Liver (tissue), 3 donors: ENCODE measurements around the gene SPSB1.

Experiments used
- RAD21 ChIP-seq, 2 donors: IDR thresholded peaks; 2 replicates each; pipeline ENCODE4 v1.6.1; 2016; ENCODE audit warnings: antibody characterized with exemption in 2 of 2, mild to moderate bottlenecking in 2 of 2
- TF ChIP-seq, protein P1 (sequence below): fragments of 150-350 bp; IDR thresholded peaks from 2 replicates; pipeline ENCODE4 v1.5.1; 2017; ENCODE audit warnings: improper control_type of control experiment, low read depth, low read length; ENCODE audit not compliant: missing input control
- TF ChIP-seq, protein P2 (sequence below): IDR thresholded peaks from 2 replicates; pipeline ENCODE4 v1.6.1; 2016; ENCODE audit warnings: antibody characterized with exemption
- TF ChIP-seq, protein P3 (sequence below): IDR thresholded peaks from 2 replicates; pipeline ENCODE4 v1.6.1; 2016; ENCODE audit warnings: antibody characterized with exemption
- donor health status: healthy.
- donor health status: healthy.

DNA sequence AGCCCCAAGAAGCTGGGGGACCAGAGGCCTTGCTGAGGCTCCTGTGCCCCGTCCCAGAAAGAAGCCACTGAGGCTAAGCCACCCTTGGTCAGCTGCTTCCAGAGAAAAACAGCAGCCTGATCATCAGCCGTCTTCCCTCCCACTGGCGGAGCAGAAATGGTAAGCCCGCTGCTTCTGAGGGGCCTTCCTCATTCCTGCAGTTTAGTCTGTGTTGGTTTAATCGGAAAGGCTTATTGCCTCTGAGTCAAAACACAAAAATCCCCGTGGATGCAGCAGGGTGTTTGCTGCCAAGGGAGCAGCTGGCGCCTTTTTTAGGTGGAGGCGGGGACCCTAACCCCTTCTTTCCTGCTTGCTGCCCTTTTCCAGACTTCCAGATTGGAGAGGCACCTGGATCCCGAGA is 33.9 kb downstream of the SPSB1 start:
- TF ChIP-seq, protein P1, sequence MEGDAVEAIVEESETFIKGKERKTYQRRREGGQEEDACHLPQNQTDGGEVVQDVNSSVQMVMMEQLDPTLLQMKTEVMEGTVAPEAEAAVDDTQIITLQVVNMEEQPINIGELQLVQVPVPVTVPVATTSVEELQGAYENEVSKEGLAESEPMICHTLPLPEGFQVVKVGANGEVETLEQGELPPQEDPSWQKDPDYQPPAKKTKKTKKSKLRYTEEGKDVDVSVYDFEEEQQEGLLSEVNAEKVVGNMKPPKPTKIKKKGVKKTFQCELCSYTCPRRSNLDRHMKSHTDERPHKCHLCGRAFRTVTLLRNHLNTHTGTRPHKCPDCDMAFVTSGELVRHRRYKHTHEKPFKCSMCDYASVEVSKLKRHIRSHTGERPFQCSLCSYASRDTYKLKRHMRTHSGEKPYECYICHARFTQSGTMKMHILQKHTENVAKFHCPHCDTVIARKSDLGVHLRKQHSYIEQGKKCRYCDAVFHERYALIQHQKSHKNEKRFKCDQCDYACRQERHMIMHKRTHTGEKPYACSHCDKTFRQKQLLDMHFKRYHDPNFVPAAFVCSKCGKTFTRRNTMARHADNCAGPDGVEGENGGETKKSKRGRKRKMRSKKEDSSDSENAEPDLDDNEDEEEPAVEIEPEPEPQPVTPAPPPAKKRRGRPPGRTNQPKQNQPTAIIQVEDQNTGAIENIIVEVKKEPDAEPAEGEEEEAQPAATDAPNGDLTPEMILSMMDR = no peak
- TF ChIP-seq, protein P2, sequence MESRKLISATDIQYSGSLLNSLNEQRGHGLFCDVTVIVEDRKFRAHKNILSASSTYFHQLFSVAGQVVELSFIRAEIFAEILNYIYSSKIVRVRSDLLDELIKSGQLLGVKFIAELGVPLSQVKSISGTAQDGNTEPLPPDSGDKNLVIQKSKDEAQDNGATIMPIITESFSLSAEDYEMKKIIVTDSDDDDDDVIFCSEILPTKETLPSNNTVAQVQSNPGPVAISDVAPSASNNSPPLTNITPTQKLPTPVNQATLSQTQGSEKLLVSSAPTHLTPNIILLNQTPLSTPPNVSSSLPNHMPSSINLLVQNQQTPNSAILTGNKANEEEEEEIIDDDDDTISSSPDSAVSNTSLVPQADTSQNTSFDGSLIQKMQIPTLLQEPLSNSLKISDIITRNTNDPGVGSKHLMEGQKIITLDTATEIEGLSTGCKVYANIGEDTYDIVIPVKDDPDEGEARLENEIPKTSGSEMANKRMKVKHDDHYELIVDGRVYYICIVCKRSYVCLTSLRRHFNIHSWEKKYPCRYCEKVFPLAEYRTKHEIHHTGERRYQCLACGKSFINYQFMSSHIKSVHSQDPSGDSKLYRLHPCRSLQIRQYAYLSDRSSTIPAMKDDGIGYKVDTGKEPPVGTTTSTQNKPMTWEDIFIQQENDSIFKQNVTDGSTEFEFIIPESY = no peak
- TF ChIP-seq, protein P3, sequence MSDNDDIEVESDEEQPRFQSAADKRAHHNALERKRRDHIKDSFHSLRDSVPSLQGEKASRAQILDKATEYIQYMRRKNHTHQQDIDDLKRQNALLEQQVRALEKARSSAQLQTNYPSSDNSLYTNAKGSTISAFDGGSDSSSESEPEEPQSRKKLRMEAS = no peak
- TF ChIP-seq RAD21 (IDR thresholded peaks at IDR 0.05) = no peak
